SK-N-SH (cell line): ENCODE data around the gene SFTPB. TPM values are rescaled to one million over a fixed set of nuclear protein-coding genes. Genes with fewer than 3 reads are reported as not detected.
A peak's percentile ranks its signal among the peaks of the same experiment; 100 is the strongest.

Experiments
- CTCF ChIA-PET: fragments of 300-600, 350-600 bp; formaldehyde crosslinking; extraction: SDS; loops from one replicate; lab custom pipeline; 2021; lab: Yijun Ruan, JAX
- POLR2A ChIA-PET: fragments of 350-600 bp; sonication (Branson Sonifier 250); formaldehyde crosslinking; extraction: SDS; loops from one replicate; lab custom pipeline; 2020; ENCODE audit warnings: antibody characterized with exemption, inconsistent platforms; lab: Yijun Ruan, JAX
- DNase-seq: peaks from one replicate; pipeline ENCODE4 v3.0.0; 2012
- H2AFZ ChIP-seq: fragments of 200-600 bp; sonication (generic); 2 replicates; pipeline ENCODE4 v1.8.1; 2016; ENCODE audit warnings: antibody characterized with exemption, mild to moderate bottlenecking, low read depth
- H3F3A ChIP-seq: fragments of 200-600 bp; sonication (generic); replicated peaks from 2 replicates; pipeline ENCODE3; 2016; ENCODE audit warnings: antibody characterized with exemption, mild to moderate bottlenecking; ENCODE audit not compliant: insufficient read depth
- H3K27ac ChIP-seq, 2 experiments: fragments of 200-500 bp in 1 of 2; fragments of 200-600 bp in 1 of 2; sonication (Bioruptor generic) in 1 of 2; sonication (generic), shearing (Covaris generic) in 1 of 2; 2 replicates each; pipeline versions ENCODE4 v1.5.1 to v1.6.1; 2014 to 2016; ENCODE audit warnings: low read depth in 2 of 2, inconsistent platforms in 1 of 2, low read length in 1 of 2, mild to moderate bottlenecking in 1 of 2, mixed read lengths in 1 of 2
- H3K27me3 ChIP-seq: fragments of 200-600 bp; sonication (generic), shearing (Covaris generic); 2 replicates; pipeline ENCODE4 v1.6.1; 2016; ENCODE audit warnings: mixed run types; ENCODE audit not compliant: insufficient read depth
- H3K36me3 ChIP-seq, 2 experiments: fragments of 200-500 bp in 1 of 2; fragments of 200-600 bp in 1 of 2; sonication (Bioruptor generic) in 1 of 2; sonication (generic) in 1 of 2; replicated peaks in 1 of 2; 2 replicates each; pipeline versions ENCODE3 to v1.5.1; 2014 to 2016; ENCODE audit warnings: low read length in 1 of 2, mild to moderate bottlenecking in 1 of 2; ENCODE audit not compliant: insufficient read depth in 2 of 2, control insufficient read depth in 1 of 2
- H3K4me1 ChIP-seq, 2 experiments: fragments of 200-500 bp in 1 of 2; fragments of 200-600 bp in 1 of 2; sonication (Bioruptor generic) in 1 of 2; sonication (generic), shearing (Covaris generic) in 1 of 2; 2 replicates each; pipeline versions ENCODE4 v1.5.1 to v1.6.1; 2014 to 2016; ENCODE audit warnings: low read depth in 1 of 2, low read length in 1 of 2, mixed run types in 1 of 2; ENCODE audit not compliant: insufficient read depth in 2 of 2, control insufficient read depth in 1 of 2
- H3K4me2 ChIP-seq: fragments of 200-600 bp; sonication (generic), shearing (Covaris generic); 2 replicates; pipeline ENCODE4 v1.6.1; 2017; ENCODE audit warnings: mixed run types
- H3K4me3 ChIP-seq, 2 experiments: fragments of 200-500 bp in 1 of 2; fragments of 200-600 bp in 1 of 2; sonication (Bioruptor generic) in 1 of 2; sonication (generic), shearing (Covaris generic) in 1 of 2; 2 replicates each; pipeline versions ENCODE4 v1.5.1 to v1.8.1; 2014 to 2016; ENCODE audit warnings: low read depth in 2 of 2, inconsistent platforms in 1 of 2, low read length in 1 of 2, mild to moderate bottlenecking in 1 of 2, mixed read lengths in 1 of 2, moderate library complexity in 1 of 2
- H3K79me2 ChIP-seq: fragments of 200-600 bp; sonication (generic); 2 replicates; pipeline ENCODE4 v1.8.1; 2017; ENCODE audit warnings: mild to moderate bottlenecking; ENCODE audit not compliant: insufficient read depth
- H3K9ac ChIP-seq: fragments of 200-600 bp; sonication (generic); 2 replicates; pipeline ENCODE4 v1.6.1; 2017; ENCODE audit warnings: mixed run types
- H3K9me2 ChIP-seq: fragments of 200-600 bp; sonication (generic); 2 replicates; pipeline ENCODE4 v1.6.1; 2017; ENCODE audit warnings: mixed run types
- H3K9me3 ChIP-seq: fragments of 200-600 bp; sonication (generic); 2 replicates; pipeline ENCODE4 v1.6.1; 2017; ENCODE audit warnings: mixed run types, mild to moderate bottlenecking, moderate library complexity
- H4K20me1 ChIP-seq: fragments of 200-600 bp; sonication (generic); 2 replicates; pipeline ENCODE4 v1.6.1; 2017; ENCODE audit warnings: mild to moderate bottlenecking, mixed run types; ENCODE audit not compliant: insufficient read depth
- CHD2 ChIP-seq: fragments of 150-350 bp; IDR thresholded peaks from 2 replicates; pipeline ENCODE4 v1.6.1; 2018; ENCODE audit warnings: low read length; ENCODE audit not compliant: partially characterized antibody
- EP300 ChIP-seq, 2 experiments: IDR thresholded peaks; 2 replicates each; pipeline versions ENCODE4 v1.4.0 to v1.6.1; 2012; ENCODE audit warnings: borderline replicate concordance in 1 of 2, low read depth in 1 of 2, low read length in 1 of 2
- FOSL2 ChIP-seq: IDR thresholded peaks from 2 replicates; pipeline ENCODE4 v1.4.0; 2012; ENCODE audit warnings: low read depth, mild to moderate bottlenecking, moderate library complexity, borderline replicate concordance
- FOXM1 ChIP-seq: IDR thresholded peaks from 2 replicates; pipeline ENCODE4 v1.4.0; 2012; ENCODE audit warnings: low read depth, mild to moderate bottlenecking
- GABPA ChIP-seq: IDR thresholded peaks from 2 replicates; pipeline ENCODE4 v1.4.0; 2012; ENCODE audit warnings: low read depth, mild to moderate bottlenecking
- GATA2 ChIP-seq: sonication (generic); formaldehyde crosslinking; IDR thresholded peaks from 2 replicates; pipeline ENCODE4 v1.5.0; 2020; ENCODE audit warnings: mild to moderate bottlenecking, missing genetic modification reagents
- JUND ChIP-seq: IDR thresholded peaks from 2 replicates; pipeline ENCODE4 v1.4.0; 2012
- NFIC ChIP-seq: IDR thresholded peaks from 2 replicates; pipeline ENCODE4 v1.4.0; 2012; ENCODE audit warnings: borderline replicate concordance
- POLR2AphosphoS5 ChIP-seq: IDR thresholded peaks from 2 replicates; pipeline ENCODE4 v1.6.1; 2012; ENCODE audit warnings: low read depth, low read length
- RAD21 ChIP-seq: IDR thresholded peaks from 2 replicates; pipeline ENCODE4 v1.6.1; 2012; ENCODE audit warnings: mild to moderate bottlenecking, low read length
- TCF12 ChIP-seq: IDR thresholded peaks from 2 replicates; pipeline ENCODE4 v1.4.0; 2012
- WGBS: methylation state at CpG from one replicate; pipeline ENCODE4 v1.1.6; 2017; ENCODE audit warnings: low lambda C conversion rate; 5-methylcytosine and 5-hydroxymethylcytosine counted together
- polyA plus RNA-seq, 3 experiments: library from polyadenylated mRNA; depleted of rRNA; stranded (reverse); fragments of >200 nt; gene quantifications; 2 replicates each; pipeline ENCODE4 v1.2.3, GENCODE V29; 2012
- TF ChIP-seq, protein P1 (sequence below): IDR thresholded peaks from 2 replicates; pipeline ENCODE4; 2012
- TF ChIP-seq, protein P2 (sequence below): fragments of 150-350 bp; IDR thresholded peaks from 2 replicates; pipeline ENCODE4 v1.6.1; 2016; ENCODE audit warnings: mild to moderate bottlenecking, low read depth, low read length

Gene SFTPB
- polyA plus RNA-seq, 1 of the 3 experiments (the other 2 are of a cell fraction) = not detected

DNA sequence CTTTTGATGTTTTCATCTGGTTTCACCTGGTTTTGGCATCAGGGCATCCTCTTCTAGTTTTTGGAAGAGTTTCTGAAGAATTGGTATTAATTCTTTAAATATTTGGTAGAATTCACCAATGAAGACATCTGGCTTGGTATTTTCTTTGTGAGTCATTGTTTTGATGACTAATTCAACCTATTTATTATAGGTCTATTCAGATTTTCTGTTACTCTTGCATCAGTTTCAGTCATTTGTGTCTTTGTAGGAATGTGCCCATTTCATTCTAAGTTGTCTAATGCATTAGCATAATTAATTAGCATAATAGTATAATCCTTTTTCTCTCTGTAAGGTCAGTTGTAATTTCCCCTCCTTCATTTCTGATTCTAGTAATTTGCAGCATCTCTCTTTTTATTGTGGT, 34.2 kb upstream of the SFTPB start:
- Histone ChIP-seq H2AFZ (no peak overlapping the region), H3K4me2 (peak overlapping the region; percentile 17; the same call in 1 of the 2 replicates), H3K27me3 (no peaks in the 10 kb centered on the region), H4K20me1 (no peaks in the 10 kb centered on the region), H3K4me3 (no peak overlapping the region), H3K9me2 (no peaks in the 10 kb centered on the region), H3K36me3 (no peaks in the 10 kb centered on the region), H3K79me2 (no peaks in the 10 kb centered on the region), H3K9ac (no peak overlapping the region), H3K27ac (peak overlapping the region in 1 of 2 experiments; percentile 56; a peak in 2 of 4 replicates), H3K4me1 (peaks cover 0 to 11% of the 10 kb centered on the region in 2 experiments; a peak in 2 of 4 replicates), H3K9me3 (no peaks in the 10 kb centered on the region), H3F3A (peaks cover 15% of the 10 kb centered on the region)
- no peak for DNase-seq
- TF ChIP-seq CHD2 (no peak), JUND (peak; percentile 92), POLR2AphosphoS5 (peak; percentile 22; the same call in 1 of the 2 replicates), TCF12 (peak; percentile 91), EP300 (IDR thresholded peaks at IDR 0.05; ENCODE audit: borderline replicate concordance in 1 of 2, low read depth in 1 of 2, low read length in 1 of 2) (peak in 1 of 2 experiments; percentile 57; a peak in 1 of 4 replicates), NFIC (peak; percentile 37), FOSL2 (peak; percentile 95)
- TF ChIP-seq, protein P1, sequence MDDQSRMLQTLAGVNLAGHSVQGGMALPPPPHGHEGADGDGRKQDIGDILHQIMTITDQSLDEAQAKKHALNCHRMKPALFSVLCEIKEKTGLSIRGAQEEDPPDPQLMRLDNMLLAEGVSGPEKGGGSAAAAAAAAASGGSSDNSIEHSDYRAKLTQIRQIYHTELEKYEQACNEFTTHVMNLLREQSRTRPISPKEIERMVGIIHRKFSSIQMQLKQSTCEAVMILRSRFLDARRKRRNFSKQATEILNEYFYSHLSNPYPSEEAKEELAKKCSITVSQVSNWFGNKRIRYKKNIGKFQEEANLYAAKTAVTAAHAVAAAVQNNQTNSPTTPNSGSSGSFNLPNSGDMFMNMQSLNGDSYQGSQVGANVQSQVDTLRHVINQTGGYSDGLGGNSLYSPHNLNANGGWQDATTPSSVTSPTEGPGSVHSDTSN = peak; percentile 18; the same call in 1 of the 2 replicates
- TF ChIP-seq, protein P2, sequence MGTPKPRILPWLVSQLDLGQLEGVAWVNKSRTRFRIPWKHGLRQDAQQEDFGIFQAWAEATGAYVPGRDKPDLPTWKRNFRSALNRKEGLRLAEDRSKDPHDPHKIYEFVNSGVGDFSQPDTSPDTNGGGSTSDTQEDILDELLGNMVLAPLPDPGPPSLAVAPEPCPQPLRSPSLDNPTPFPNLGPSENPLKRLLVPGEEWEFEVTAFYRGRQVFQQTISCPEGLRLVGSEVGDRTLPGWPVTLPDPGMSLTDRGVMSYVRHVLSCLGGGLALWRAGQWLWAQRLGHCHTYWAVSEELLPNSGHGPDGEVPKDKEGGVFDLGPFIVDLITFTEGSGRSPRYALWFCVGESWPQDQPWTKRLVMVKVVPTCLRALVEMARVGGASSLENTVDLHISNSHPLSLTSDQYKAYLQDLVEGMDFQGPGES = no peak
- CTCF ChIA-PET = no interaction called here
- POLR2A ChIA-PET = no interaction called here

DNA sequence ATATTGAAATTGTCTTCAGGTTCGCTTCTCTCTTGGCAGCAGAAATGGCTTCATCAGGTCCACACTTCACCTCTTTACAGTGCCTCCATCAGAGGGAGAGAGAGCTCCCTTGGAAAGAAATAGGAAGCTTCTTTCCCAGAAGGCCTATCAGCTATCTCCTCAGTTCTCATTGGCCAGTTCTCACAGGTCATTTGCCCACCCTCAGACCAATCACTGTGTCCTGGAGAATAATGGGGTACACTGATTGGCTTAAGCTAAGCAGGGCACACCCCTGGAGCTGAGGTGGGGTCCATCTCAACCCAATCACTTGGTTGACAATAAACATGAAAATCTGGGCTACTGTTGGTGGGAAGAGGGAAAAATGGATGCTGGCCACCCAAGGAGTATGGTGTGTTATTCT, 31.3 kb upstream of the SFTPB start:
- Histone ChIP-seq H3K36me3 (no peaks in the 10 kb centered on the region), H3K9ac (no peak overlapping the region), H3K9me2 (no peaks in the 10 kb centered on the region), H3F3A (peaks cover 15% of the 10 kb centered on the region), H3K9me3 (no peaks in the 10 kb centered on the region), H3K27me3 (no peaks in the 10 kb centered on the region)
- no peak for DNase-seq
- no peak for TF ChIP-seq GATA2 (CRISPR knock-in tag)
- no peak for TF ChIP-seq FOXM1
- TF ChIP-seq, protein P1 = no peak
- TF ChIP-seq RAD21 = no peak
- TF ChIP-seq GABPA = no peak
- TF ChIP-seq, all 33 proteins: peak for 0
- no peak overlapping the region for H3K27ac ChIP-seq
- no peak overlapping the region for H2AFZ ChIP-seq
- H3K79me2 ChIP-seq = no peaks in the 10 kb centered on the region
- H3K4me2 ChIP-seq = no peak overlapping the region
- H3K4me3 ChIP-seq = no peak overlapping the region
- H4K20me1 ChIP-seq = no peaks in the 10 kb centered on the region
- H3K4me1 ChIP-seq = peaks cover 4 to 11% of the 10 kb centered on the region in 2 experiments; a peak in 2 of 4 replicates
- POLR2A ChIA-PET = no interaction called here
- CTCF ChIA-PET = interaction anchor here (1.0 to 9.4 kb wide), 4 partner anchors 7 to 62 kb away, joined by 3 to 91 read pairs (median 14); no protein-coding TSS in a partner anchor
- 92% methylated on average over 1 of the region's 1 CpG for WGBS
